GM19397 (cell line): ENCODE measurements around the gene DIPK1C.

Source experiments
- ATAC-seq: cut with Tn5 transposase; IDR thresholded peaks from one replicate; pipeline ENCODE4 v1.9.1; 2021; ENCODE audit warnings: mild to moderate bottlenecking, moderate library complexity; ENCODE audit not compliant: unreplicated experiment

DIPK1C gene

GRCh38 chr18:74486119-74486849, 29.2 kb upstream of the DIPK1C start:
- ATAC-seq, result no peak

GRCh38 chr18:74482697-74483096, 25.6 kb upstream of the DIPK1C start:
- no peak for ATAC-seq

GRCh38 chr18:74480149-74480651, 23.1 kb upstream of the DIPK1C start:
- no peak for ATAC-seq

GRCh38 chr18:74479486-74480148, 22.5 kb upstream of the DIPK1C start:
- no peak for ATAC-seq

- no peak for ATAC-seq
These were observed 21.8 kb upstream of the DIPK1C start for GRCh38 chr18:74478880-74479279.

GRCh38 chr18:74478316-74478715, 21.2 kb upstream of the DIPK1C start:
- no peak for ATAC-seq

GRCh38 chr18:74477771-74478170, 20.7 kb upstream of the DIPK1C start:
- no peak for ATAC-seq

GRCh38 chr18:74476140-74476539, 19.0 kb upstream of the DIPK1C start:
- ATAC-seq, result no peak

- no peak for ATAC-seq
These were observed 17.0 kb upstream of the DIPK1C start for GRCh38 chr18:74473976-74474640.

- ATAC-seq, result no peak
These were observed 15.2 kb upstream of the DIPK1C start for GRCh38 chr18:74472312-74472711.

GRCh38 chr18:74468547-74469061, 11.5 kb upstream of the DIPK1C start:
- ATAC-seq, result no peak

GRCh38 chr18:74465775-74466174, 8.7 kb upstream of the DIPK1C start:
- no peak for ATAC-seq

GRCh38 chr18:74463983-74464382, 6.9 kb upstream of the DIPK1C start:
- no peak for ATAC-seq

- no peak for ATAC-seq
These were observed 6.1 kb upstream of the DIPK1C start for GRCh38 chr18:74463254-74463653.

- ATAC-seq, result no peak
These were observed 3.7 kb upstream of the DIPK1C start for GRCh38 chr18:74460825-74461224.

GRCh38 chr18:74459889-74460288, 2.8 kb upstream of the DIPK1C start:
- no peak for ATAC-seq

GRCh38 chr18:74457725-74458421, 765 bp upstream of the DIPK1C start:
- ATAC-seq, result no peak

- ATAC-seq, result no peak
These were observed 612 bp downstream of the DIPK1C start for GRCh38 chr18:74456349-74457042.

- ATAC-seq, result no peak
These were observed 1.1 kb downstream of the DIPK1C start for GRCh38 chr18:74456017-74456348.

GRCh38 chr18:74455386-74455785, 1.7 kb downstream of the DIPK1C start:
- ATAC-seq, result no peak
